Glutamatergic neuron (in vitro differentiated cells): Measurements from ENCODE around the gene TMEM207. TPM values are rescaled to one million over a fixed set of nuclear protein-coding genes. Genes with fewer than 3 reads are reported as not detected.

Source experiments
- DNase-seq: peaks from one replicate; pipeline ENCODE4 v3.0.0; 2022
- H3K27ac Mint-ChIP-seq: one replicate; pipeline ENCODE4 v1.8.0; 2020; ENCODE audit warnings: mild to moderate bottlenecking, mixed read lengths, inconsistent platforms; ENCODE audit not compliant: unreplicated experiment
- H3K27me3 Mint-ChIP-seq: one replicate; pipeline ENCODE4 v1.8.0; 2020; ENCODE audit warnings: mild to moderate bottlenecking, moderate library complexity, mixed read lengths, inconsistent platforms; ENCODE audit not compliant: unreplicated experiment
- H3K36me3 Mint-ChIP-seq: one replicate; pipeline ENCODE4 v1.8.0; 2020; ENCODE audit warnings: mild to moderate bottlenecking, mixed read lengths, inconsistent platforms; ENCODE audit not compliant: unreplicated experiment
- H3K4me1 Mint-ChIP-seq: one replicate; pipeline ENCODE4 v1.8.0; 2020; ENCODE audit warnings: mild to moderate bottlenecking, low read depth, mixed read lengths, inconsistent platforms; ENCODE audit not compliant: unreplicated experiment
- H3K4me3 Mint-ChIP-seq: one replicate; pipeline ENCODE4 v1.8.0; 2020; ENCODE audit warnings: mild to moderate bottlenecking, mixed read lengths, inconsistent platforms; ENCODE audit not compliant: unreplicated experiment
- H3K9me3 Mint-ChIP-seq: one replicate; pipeline ENCODE4 v1.8.0; 2020; ENCODE audit warnings: mild to moderate bottlenecking, moderate library complexity, mixed read lengths, inconsistent platforms; ENCODE audit not compliant: unreplicated experiment
- CTCF ChIP-seq: fragments of 200-600 bp; sonication (generic); IDR thresholded peaks from one replicate; pipeline ENCODE4 v1.5.0; 2021; ENCODE audit not compliant: partially characterized antibody, unreplicated experiment
- total RNA-seq: library from RNA; stranded (reverse); fragmentation: NEBNext Ultra II Directional; extraction: Animal tissue kit (Norgen Biotek cat#: 25700); gene quantifications from one replicate; pipeline ENCODE4 v1.2.1, GENCODE V29; 2021; ENCODE audit not compliant: unreplicated experiment

The TMEM207 gene
- total RNA-seq, 1 donor from 2014 or later, result not detected

DNA sequence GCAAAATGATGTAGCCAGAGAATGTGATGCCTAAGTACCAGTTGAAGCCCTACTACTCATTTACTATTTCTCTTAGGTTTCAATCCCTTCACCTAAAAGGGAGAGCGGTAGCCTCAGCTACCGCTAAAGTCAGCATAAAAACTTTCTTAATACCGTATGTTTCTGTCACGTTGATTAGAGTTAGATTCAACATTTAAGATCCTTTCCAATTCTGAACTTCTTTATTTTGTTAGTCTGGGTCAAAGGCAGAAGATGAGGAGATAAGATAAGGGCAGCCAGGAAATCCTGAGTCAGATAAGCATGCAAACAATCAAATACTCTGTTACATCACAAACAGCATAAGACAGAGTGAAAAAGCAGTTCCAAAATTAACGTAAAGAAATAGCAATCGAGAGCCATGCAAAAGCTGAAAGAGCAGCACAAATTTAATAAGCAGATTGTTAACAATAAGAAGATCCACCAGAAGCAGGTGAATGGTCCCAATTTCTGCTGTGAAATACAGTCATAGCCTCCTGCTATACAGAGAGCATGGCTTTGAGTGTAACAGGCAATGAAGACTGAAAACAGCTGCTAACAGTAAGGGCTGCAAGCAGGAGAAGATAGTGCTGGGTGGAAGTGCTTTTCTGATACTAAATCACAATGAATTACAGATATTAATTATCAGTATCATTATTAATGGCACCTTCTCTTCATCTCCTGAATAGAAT lies 3.0 kb downstream of the TMEM207 start:
- no peaks in the 10 kb centered on the region for H3K36me3 Mint-ChIP-seq
- TF ChIP-seq CTCF, result no peak
- no peak for DNase-seq
- H3K27ac Mint-ChIP-seq, result no peak overlapping the region
- no peaks in the 10 kb centered on the region for H3K9me3 Mint-ChIP-seq
- H3K27me3 Mint-ChIP-seq, result no peaks in the 10 kb centered on the region
- H3K4me3 Mint-ChIP-seq, result no peak overlapping the region
- no peaks in the 10 kb centered on the region for H3K4me1 Mint-ChIP-seq

GRCh38 chr3:190444576-190445145 lies 5.0 kb downstream of the TMEM207 start:
- H3K9me3 Mint-ChIP-seq, result no peaks in the 10 kb centered on the region

DNA sequence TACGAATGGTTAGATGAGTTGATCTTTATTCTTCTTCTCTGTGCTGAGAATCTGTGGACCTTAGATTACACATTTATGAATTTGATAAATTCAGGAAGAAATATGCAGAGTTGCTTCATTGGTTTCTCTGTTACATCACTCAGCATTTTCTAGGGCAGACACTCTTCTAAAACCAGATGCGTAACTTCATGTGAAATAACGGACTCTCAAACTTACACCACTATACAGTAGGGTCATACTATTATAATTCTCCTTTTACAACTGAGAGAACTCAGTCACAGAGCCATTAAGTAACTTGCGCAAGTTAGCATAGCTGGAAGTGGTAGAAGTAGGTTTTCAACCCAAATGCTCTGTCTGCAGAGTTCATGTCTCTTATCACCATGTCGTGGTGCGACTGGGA lies 5.7 kb downstream of the TMEM207 start:
- no peaks in the 10 kb centered on the region for H3K27me3 Mint-ChIP-seq
- no peaks in the 10 kb centered on the region for H3K36me3 Mint-ChIP-seq
- no peaks in the 10 kb centered on the region for H3K9me3 Mint-ChIP-seq
- no peak overlapping the region for H3K27ac Mint-ChIP-seq
- H3K4me1 Mint-ChIP-seq, result no peaks in the 10 kb centered on the region
- no peak for DNase-seq
- H3K4me3 Mint-ChIP-seq, result no peak overlapping the region
- TF ChIP-seq CTCF, result no peak

More at GRCh38 chr3:190444576-190445145, 5.0 kb downstream of the TMEM207 start:
- H3K4me3 Mint-ChIP-seq, result no peak overlapping the region
- DNase-seq, result no peak
- H3K27ac Mint-ChIP-seq, result no peak overlapping the region
- no peaks in the 10 kb centered on the region for H3K4me1 Mint-ChIP-seq
- no peaks in the 10 kb centered on the region for H3K36me3 Mint-ChIP-seq
- TF ChIP-seq CTCF, result no peak
- H3K27me3 Mint-ChIP-seq, result no peaks in the 10 kb centered on the region

- Mint-ChIP-seq H3K4me1 (no peaks in the 10 kb centered on the region), H3K9me3 (no peaks in the 10 kb centered on the region), H3K27ac (no peak overlapping the region), H3K4me3 (no peak overlapping the region), H3K27me3 (no peaks in the 10 kb centered on the region), H3K36me3 (no peaks in the 10 kb centered on the region)
- no peak for TF ChIP-seq CTCF
- no peak for DNase-seq
These were observed 6.4 kb downstream of the TMEM207 start for GRCh38 chr3:190443257-190443656.

- Mint-ChIP-seq H3K27ac (no peak overlapping the region), H3K36me3 (no peaks in the 10 kb centered on the region)
- TF ChIP-seq CTCF, result no peak
These were observed 7.5 kb downstream of the TMEM207 start for GRCh38 chr3:190442240-190442639.

More at GRCh38 chr3:190442240-190442639, 7.5 kb downstream of the TMEM207 start:
- H3K27me3 Mint-ChIP-seq, result no peaks in the 10 kb centered on the region
- no peak for DNase-seq
- H3K4me1 Mint-ChIP-seq, result no peaks in the 10 kb centered on the region
- H3K9me3 Mint-ChIP-seq, result no peaks in the 10 kb centered on the region
- H3K4me3 Mint-ChIP-seq, result no peak overlapping the region
